K562 (cell line): ENCODE data around the gene KCP. TPM values are rescaled to one million over a fixed set of nuclear protein-coding genes. Genes with fewer than 3 reads are reported as not detected.
A peak's percentile ranks its signal among the peaks of the same experiment; 100 is the strongest.

ENCODE experiments used
- ARID1B ChIP-seq: fragments of 450-650 bp; IDR thresholded peaks from 2 replicates; pipeline ENCODE4 v1.6.1; 2016; ENCODE audit warnings: antibody characterized with exemption, mild to moderate bottlenecking, inconsistent platforms
- ETV6 ChIP-seq, 3 experiments: fragments of 150-350 bp in 1 of 3; sonication (generic) in 1 of 3; formaldehyde crosslinking in 1 of 3; IDR thresholded peaks; 2 replicates each; pipeline versions ENCODE4 v1.6.1 to v1.8.0; 2014 to 2022; ENCODE audit warnings: borderline replicate concordance in 2 of 3, low read depth in 2 of 3, antibody characterized with exemption in 1 of 3, low read length in 1 of 3, mild to moderate bottlenecking in 1 of 3, missing genetic modification reagents in 1 of 3
- EWSR1 ChIP-seq: fragments of 450-650 bp; IDR thresholded peaks from 2 replicates; pipeline ENCODE4 v1.6.1; 2018; ENCODE audit warnings: borderline replicate concordance, mild to moderate bottlenecking, low read depth, moderate library complexity; ENCODE audit not compliant: partially characterized antibody
- GTF2F1 ChIP-seq: IDR thresholded peaks from 2 replicates; pipeline ENCODE4 v1.6.1; 2011; ENCODE audit warnings: low read depth, low read length, improper control_type of control experiment
- MAFF ChIP-seq: IDR thresholded peaks from 2 replicates; pipeline ENCODE4 v1.6.1; 2012; ENCODE audit warnings: low read length, improper control_type of control experiment
- MYBL2 ChIP-seq, 2 experiments: fragments of 450-650 bp in 1 of 2; sonication (generic) in 1 of 2; formaldehyde crosslinking in 1 of 2; IDR thresholded peaks; 2 replicates each; pipeline versions ENCODE4 v1.6.1 to v1.8.1; 2017 to 2022; ENCODE audit warnings: borderline replicate concordance in 1 of 2, inconsistent platforms in 1 of 2, low read depth in 1 of 2, mild to moderate bottlenecking in 1 of 2, missing genetic modification reagents in 1 of 2, moderate library complexity in 1 of 2
- NCOA2 ChIP-seq, 2 experiments: fragments of 450-650 bp; IDR thresholded peaks; 2 replicates each; pipeline ENCODE4 v1.6.1; 2018; ENCODE audit warnings: mild to moderate bottlenecking in 2 of 2, moderate library complexity in 1 of 2; ENCODE audit not compliant: partially characterized antibody in 2 of 2
- NELFE ChIP-seq: IDR thresholded peaks from 2 replicates; pipeline ENCODE4 v1.6.1; 2011; ENCODE audit warnings: mild to moderate bottlenecking; ENCODE audit not compliant: insufficient read depth, insufficient read length
- NFRKB ChIP-seq: fragments of 450-650 bp; IDR thresholded peaks from 2 replicates; pipeline ENCODE4 v1.6.1; 2016; ENCODE audit warnings: low read depth
- NKRF ChIP-seq: fragments of 450-650 bp; IDR thresholded peaks from 2 replicates; pipeline ENCODE4 v1.6.1; 2016; ENCODE audit warnings: borderline replicate concordance
- PRMT5 ChIP-seq: sonication (generic); formaldehyde crosslinking; IDR thresholded peaks from 2 replicates; pipeline ENCODE4 v1.5.0; 2020; ENCODE audit warnings: missing genetic modification reagents
- RCOR1 ChIP-seq, 2 experiments: IDR thresholded peaks; 2 replicates each; pipeline ENCODE4 v1.6.1; 2012; ENCODE audit warnings: low read depth in 2 of 2, low read length in 2 of 2, borderline replicate concordance in 1 of 2, improper control_type of control experiment in 1 of 2
- SIRT6 ChIP-seq: IDR thresholded peaks from one replicate; pipeline ENCODE4 v1.6.1; 2012; ENCODE audit warnings: low read depth, mild to moderate bottlenecking, control low read depth, inconsistent platforms, low read length, moderate library complexity
- ZBTB1 ChIP-seq: sonication (generic); formaldehyde crosslinking; IDR thresholded peaks from 2 replicates; pipeline ENCODE4 v1.8.1; 2023; ENCODE audit warnings: missing genetic modification reagents, low read depth, mild to moderate bottlenecking, borderline replicate concordance
- ZBTB34 ChIP-seq: fragments of 250-450 bp; sonication (Bioruptor Pico); IDR thresholded peaks from 2 replicates; pipeline ENCODE4 v1.8.0; 2021; ENCODE audit warnings: mild to moderate bottlenecking, moderate library complexity
- ZEB2 ChIP-seq: fragments of 450-650 bp; IDR thresholded peaks from 2 replicates; pipeline ENCODE4 v1.6.1; 2016
- ZKSCAN1 ChIP-seq: fragments of 150-350 bp; IDR thresholded peaks from 2 replicates; pipeline ENCODE4 v1.6.1; 2016; ENCODE audit warnings: low read depth, low read length
- ZNF143 ChIP-seq: sonication (generic); formaldehyde crosslinking; IDR thresholded peaks from 2 replicates; pipeline ENCODE4 v1.9.0; 2022; ENCODE audit warnings: mild to moderate bottlenecking, missing genetic modification reagents
- ZNF165 ChIP-seq: fragments of 250-450 bp; sonication (Bioruptor Pico); IDR thresholded peaks from 2 replicates; pipeline ENCODE4 v1.4.0; 2020; ENCODE audit warnings: borderline replicate concordance
- ZNF232 ChIP-seq: sonication (generic); formaldehyde crosslinking; IDR thresholded peaks from 2 replicates; pipeline ENCODE4 v1.8.0; 2022; ENCODE audit warnings: mild to moderate bottlenecking, missing genetic modification reagents
- ZNF239 ChIP-seq: fragments of 250-450 bp; sonication (Bioruptor Pico); IDR thresholded peaks from 2 replicates; pipeline ENCODE4 v1.4.0; 2020; ENCODE audit warnings: mild to moderate bottlenecking
- ZNF253 ChIP-seq: fragments of 250-450 bp; sonication (Bioruptor Pico); conservative IDR thresholded peaks from 2 replicates; pipeline ENCODE4 v1.6.1; 2021; ENCODE audit warnings: mild to moderate bottlenecking
- ZNF436 ChIP-seq: fragments of 250-450, 450-650 bp; sonication (Bioruptor Pico); formaldehyde crosslinking; IDR thresholded peaks from 2 replicates; pipeline ENCODE4 v1.7.0; 2020; ENCODE audit warnings: mild to moderate bottlenecking
- ZNF785 ChIP-seq: fragments of 250-450 bp; sonication (Bioruptor Pico); IDR thresholded peaks from 2 replicates; pipeline ENCODE4 v1.4.0; 2020; ENCODE audit warnings: mild to moderate bottlenecking
- ZZZ3 ChIP-seq: fragments of 450-650 bp; IDR thresholded peaks from 2 replicates; pipeline ENCODE4 v1.6.1; 2016; ENCODE audit warnings: antibody characterized with exemption, mild to moderate bottlenecking, moderate library complexity
- polyA plus RNA-seq, 8 experiments: library from polyadenylated mRNA; depleted of rRNA in 4 of 8; stranded (reverse) in 5 of 8; unstranded in 3 of 8; fragments of >200 nt; fragmentation: Nextera tagmentation in 2 of 8; fragmentation: Illumina TruSeq in 1 of 8; extraction: Ambion mirVana in 2 of 8; extraction: Trizol in 1 of 8; gene quantifications; 2 replicates each; pipeline versions ENCODE4 v1.2.1 to v1.2.3, GENCODE V29; 2011 to 2014; ENCODE audit warnings: inconsistent platforms in 1 of 8, missing spikeins in 1 of 8
- total RNA-seq, 7 experiments: library from RNA; depleted of rRNA in 6 of 7; stranded (reverse); fragments of >200 nt in 6 of 7; fragmentation: Illumina TruSeq in 2 of 7; extraction: Trizol in 2 of 7; gene quantifications; 2 replicates each; pipeline versions ENCODE4 v1.2.1 to v1.2.3, GENCODE V29; 2011 to 2021; ENCODE audit warnings: low replicate concordance in 1 of 7

KCP gene
- total and polyA plus RNA-seq, 9 of the 15 experiments (the other 6 are each of a cell fraction or from before 2014, with no cell fraction given), result 0.06 to 0.17 (median 0.12) TPM; not detected in 3

- TF ChIP-seq ARID1B, result peak; percentile 99
- no peak for TF ChIP-seq PRMT5 (CRISPR knock-in tag)
- TF ChIP-seq RCOR1 (IDR thresholded peaks at IDR 0.05; ENCODE audit: borderline replicate concordance in 1 of 2, low read depth in 2 of 2, low read length in 2 of 2), result peak; percentile 81 to 96; a peak in 3 of 4 replicates
- no peak for TF ChIP-seq ZNF143 (CRISPR knock-in tag)
- TF ChIP-seq SIRT6, result no peak
- TF ChIP-seq ZZZ3, result peak; percentile 41; the same call in 1 of the 2 replicates
- TF ChIP-seq NELFE, result no peak
- TF ChIP-seq ZBTB34, result no peak
- no peak for TF ChIP-seq NCOA2 (IDR thresholded peaks at IDR 0.05; ENCODE audit: partially characterized antibody in 2 of 2)
- TF ChIP-seq ZNF239, result no peak
- no peak for TF ChIP-seq MYBL2 (IDR thresholded peaks at IDR 0.05; ENCODE audit: low read depth)
- TF ChIP-seq MYBL2 (CRISPR knock-in tag; IDR thresholded peaks at IDR 0.05; ENCODE audit: borderline replicate concordance), result no peak
- peak; percentile 30; the same call in 1 of the 2 replicates for TF ChIP-seq NFRKB
- peak; percentile 74; the same call in 1 of the 2 replicates for TF ChIP-seq ZKSCAN1
- no peak for TF ChIP-seq EWSR1
- no peak for TF ChIP-seq ZNF253 (CRISPR knock-in tag)
- peak; percentile 78; the same call in 1 of the 2 replicates for TF ChIP-seq ZNF232
- TF ChIP-seq ZBTB1 (CRISPR knock-in tag), result no peak
- TF ChIP-seq MAFF, result no peak
- peak in 1 of 2 experiments; percentile 54; a peak in 1 of 4 replicates for TF ChIP-seq ETV6 (IDR thresholded peaks at IDR 0.05; ENCODE audit: borderline replicate concordance in 1 of 2, low read depth in 2 of 2, low read length in 1 of 2)
- no peak for TF ChIP-seq ETV6 (CRISPR knock-in tag; IDR thresholded peaks at IDR 0.05; ENCODE audit: borderline replicate concordance)
- no peak for TF ChIP-seq ZNF785 (CRISPR knock-in tag)
- TF ChIP-seq ZNF165 (CRISPR knock-in tag), result no peak
- TF ChIP-seq GTF2F1, result no peak
- peak; percentile 59; the same call in 1 of the 2 replicates for TF ChIP-seq NKRF
- TF ChIP-seq ZEB2, result peak; percentile 96
- TF ChIP-seq ZNF436 (CRISPR knock-in tag), result no peak; the same call in 1 of the 2 replicates
Observed at GRCh38 chr7:128860158-128861073, 50.1 kb downstream of the KCP start (continued).
